Common myeloid progenitor, CD34-positive (primary cell): ENCODE data around the gene GPR42.

Experiments used
- CTCF ChIA-PET: fragments of 350-600 bp; sonication (Branson Sonifier 250); formaldehyde crosslinking; loops from one replicate; lab custom pipeline; 2021; ENCODE audit warnings: antibody characterized with exemption; lab: Charles Lee
- POLR2A ChIA-PET: fragments of 350-600 bp; sonication (Branson Sonifier 250); formaldehyde crosslinking; loops from one replicate; lab custom pipeline; 2021; ENCODE audit warnings: antibody characterized with exemption; lab: Charles Lee
- DNase-seq, 3 donors: peaks; one replicate each; pipeline versions ENCODE4 v3.0.0 to v3.0.0-alpha.2; 2013
- H3K27ac ChIP-seq, 2 experiments: 1 replicate in 1 of 2; 2 replicates in 1 of 2; pipeline ENCODE4 v1.7.0; 2013; ENCODE audit warnings: inconsistent platforms in 2 of 2, low read length in 2 of 2, mild to moderate bottlenecking in 2 of 2, low read depth in 1 of 2, moderate library complexity in 1 of 2; ENCODE audit not compliant: severe bottlenecking in 2 of 2, insufficient read depth in 1 of 2, poor library complexity in 1 of 2
- H3K27me3 ChIP-seq, 5 experiments: replicated peaks in 2 of 5; 1 replicate in 3 of 5; 2 replicates in 2 of 5; pipeline versions ENCODE4 v1.6.1 to v1.7.0; 2013; ENCODE audit warnings: low read length in 4 of 5, mild to moderate bottlenecking in 2 of 5, moderate library complexity in 2 of 5, inconsistent platforms in 1 of 5; ENCODE audit not compliant: insufficient read depth in 5 of 5, control insufficient read depth in 4 of 5
- H3K36me3 ChIP-seq, 4 experiments: 1 replicate in 2 of 4; 2 replicates in 2 of 4; pipeline versions ENCODE4 v1.6.1 to v1.7.0; 2013; ENCODE audit warnings: low read length in 3 of 4, control low read depth in 1 of 4, mild to moderate bottlenecking in 1 of 4; ENCODE audit not compliant: control insufficient read depth in 4 of 4, insufficient read depth in 4 of 4
- H3K4me1 ChIP-seq, 4 experiments: 1 replicate in 3 of 4; 2 replicates in 1 of 4; pipeline versions ENCODE4 v1.6.1 to v1.7.1; 2013; ENCODE audit warnings: low read length in 3 of 4, mild to moderate bottlenecking in 3 of 4, control low read depth in 1 of 4, inconsistent platforms in 1 of 4, moderate library complexity in 1 of 4; ENCODE audit not compliant: control insufficient read depth in 4 of 4, insufficient read depth in 4 of 4; ENCODE audit errors: control extremely low read depth in 1 of 4
- H3K4me3 ChIP-seq, 7 experiments: 1 replicate in 4 of 7; 2 replicates in 3 of 7; pipeline versions ENCODE4 v1.5.1 to v1.7.0; 2013; ENCODE audit warnings: mild to moderate bottlenecking in 7 of 7, low read length in 6 of 7, moderate library complexity in 6 of 7, inconsistent platforms in 2 of 7, low read depth in 2 of 7, control low read depth in 1 of 7; ENCODE audit not compliant: insufficient read depth in 4 of 7, control insufficient read depth in 1 of 7; ENCODE audit errors: extremely low read depth in 1 of 7
- H3K9me3 ChIP-seq, 5 experiments: 1 replicate in 4 of 5; 2 replicates in 1 of 5; pipeline versions ENCODE4 v1.6.1 to v1.7.1; 2013; ENCODE audit warnings: low read length in 4 of 5, mild to moderate bottlenecking in 2 of 5, inconsistent platforms in 1 of 5, low read depth in 1 of 5, moderate library complexity in 1 of 5; ENCODE audit not compliant: control insufficient read depth in 4 of 5, insufficient read depth in 2 of 5; ENCODE audit errors: control extremely low read depth in 1 of 5
- WGBS: methylation state at CpG from one replicate; pipeline ENCODE4 v1.1.5; 2013; ENCODE audit not compliant: insufficient coverage; 5-methylcytosine and 5-hydroxymethylcytosine counted together

The GPR42 gene

DNA sequence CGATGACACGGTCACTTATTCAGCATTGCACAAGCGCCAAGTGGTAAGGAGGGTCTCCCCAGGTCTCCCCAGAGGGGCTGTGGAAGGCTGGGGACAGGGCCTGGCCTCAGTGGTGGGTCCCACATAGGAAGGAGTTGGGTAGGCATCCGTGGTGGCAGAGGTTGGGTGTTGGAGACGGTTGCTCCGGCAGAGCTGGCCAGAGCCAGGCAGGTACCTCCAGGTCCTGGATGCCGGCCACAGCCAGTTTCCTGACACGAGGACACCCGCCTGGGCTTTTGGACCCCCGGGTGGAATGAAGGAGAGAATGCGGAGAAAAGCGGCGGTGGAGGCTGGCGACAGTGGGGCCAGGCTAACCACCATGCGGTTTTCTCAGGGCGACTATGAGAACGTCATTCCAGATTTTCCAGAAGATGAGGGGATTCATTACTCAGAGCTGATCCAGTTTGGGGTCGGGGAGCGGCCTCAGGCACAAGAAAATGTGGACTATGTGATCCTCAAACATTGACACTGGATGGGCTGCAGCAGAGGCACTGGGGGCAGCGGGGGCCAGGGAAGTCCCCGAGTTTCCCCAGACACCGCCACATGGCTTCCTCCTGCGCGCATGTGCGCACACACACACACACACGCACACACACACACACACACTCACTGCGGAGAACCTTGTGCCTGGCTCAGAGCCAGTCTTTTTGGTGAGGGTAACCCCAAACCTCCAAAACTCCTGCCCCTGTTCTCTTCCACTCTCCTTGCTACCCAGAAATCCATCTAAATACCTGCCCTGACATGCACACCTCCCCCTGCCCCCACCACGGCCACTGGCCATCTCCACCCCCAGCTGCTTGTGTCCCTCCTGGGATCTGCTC lies 24.4 kb upstream of the GPR42 start:
- no peaks in the 10 kb centered on the region for H3K9me3 ChIP-seq
- H3K27me3 ChIP-seq, result no peaks in the 10 kb centered on the region
- peak; percentile 74 to 93 (median 92) for DNase-seq
- 41% methylated on average over 28 of the region's 28 CpGs for WGBS
- H3K4me1 ChIP-seq, result peaks cover 8 to 55% (median 43%) of the 10 kb centered on the region in 4 experiments
- POLR2A ChIA-PET, result interaction anchor here (1.2 to 1.4 kb wide), 2 partner anchors 12 to 14 kb away, joined by 3 read pairs; no protein-coding TSS in a partner anchor
- CTCF ChIA-PET, result interaction anchor here (1.2 to 1.6 kb wide), 6 partner anchors 12 to 146 kb away, joined by 3 to 6 read pairs (median 3); partner anchors contain the start of gene FFAR3
- H3K27ac ChIP-seq, result peak overlapping the region; percentile 52 to 63
- no peaks in the 10 kb centered on the region for H3K36me3 ChIP-seq
- H3K4me3 ChIP-seq, result peak overlapping the region in 2 of 7 experiments; percentile 4 to 58

DNA sequence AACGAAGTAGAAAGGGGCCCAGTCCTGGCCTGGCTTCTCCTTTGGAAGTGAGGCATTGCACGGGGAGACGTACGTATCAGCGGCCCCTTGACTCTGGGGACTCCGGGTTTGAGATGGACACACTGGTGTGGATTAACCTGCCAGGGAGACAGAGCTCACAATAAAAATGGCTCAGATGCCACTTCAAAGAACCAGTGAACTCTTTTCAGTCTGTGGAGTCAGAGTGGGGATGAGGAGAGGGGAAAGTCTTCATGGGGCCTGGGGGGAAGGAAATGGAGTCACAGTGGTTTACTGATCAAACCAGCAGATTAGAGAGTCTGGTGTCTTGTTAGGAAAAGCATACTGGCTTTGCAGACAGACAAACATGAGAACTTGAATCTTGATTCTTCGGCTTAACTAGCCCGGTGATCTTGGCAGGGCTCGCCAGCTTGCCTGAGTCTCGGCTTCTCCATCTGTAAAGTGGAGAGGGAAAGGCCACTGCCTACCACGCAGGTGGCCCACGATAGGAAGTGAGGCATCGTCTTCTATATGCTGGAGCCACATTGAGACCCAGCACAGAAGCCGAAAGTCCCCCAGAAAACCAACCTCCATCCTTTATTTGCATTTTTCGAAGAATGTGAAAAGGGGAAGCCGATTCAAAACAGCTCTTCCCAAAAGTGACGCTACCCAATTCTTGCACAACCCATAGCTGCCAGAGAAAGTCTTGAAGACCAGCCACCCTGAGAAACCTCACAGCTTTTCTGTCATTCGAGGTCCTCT lies 23.5 kb upstream of the GPR42 start, which contains the start of gene FFAR1:
FFAR1 (plus strand) TSS at position 732 of the 759 bp plus-strand sequence. CDS start 3,650 bp downstream, outside the sequence.
- Histone ChIP-seq H3K36me3 (no peaks in the 10 kb centered on the region), H3K27ac (peak within 1 kb of the TSS; percentile 52 to 63), H3K4me1 (peaks cover 8 to 55% (median 43%) of the 10 kb centered on the region in 4 experiments), H3K27me3 (no peaks in the 10 kb centered on the region), H3K4me3 (peak within 1 kb of the TSS in 3 of 7 experiments; percentile 42 to 58 (median 52)), H3K9me3 (no peaks in the 10 kb centered on the region)
- DNase-seq, result peak; percentile 77 to 92 (median 91)
- CTCF ChIA-PET, result interaction anchor here (0.6 to 11.6 kb wide), 8 partner anchors 11 to 163 kb away, joined by 3 to 118 read pairs (median 5); partner anchors contain the start of gene FFAR3
- POLR2A ChIA-PET, result interaction anchor here (0.9 to 1.4 kb wide), 3 partner anchors 10 to 78 kb away, joined by 3 to 4 read pairs (median 3); partner anchors contain the start of gene USF2
- 6% methylated on average over 18 of the region's 18 CpGs for WGBS

DNA sequence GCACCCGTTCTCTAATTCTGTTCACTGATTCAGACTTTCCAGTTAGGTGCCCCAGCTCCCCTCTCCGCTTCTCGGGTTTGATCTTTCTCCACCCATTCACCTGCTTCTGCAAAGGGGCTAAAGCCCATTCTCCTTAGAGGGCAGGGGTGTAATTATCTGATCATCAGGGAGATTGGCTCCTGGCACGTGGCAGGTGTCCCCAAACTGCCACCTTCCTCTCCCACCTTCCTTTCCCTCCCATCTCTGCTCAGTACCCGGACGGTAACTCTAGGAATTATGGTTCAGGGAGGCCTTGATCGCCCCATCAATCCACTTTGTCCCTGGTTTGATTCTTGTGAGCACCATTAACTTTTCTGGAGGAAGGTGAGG lies 23.0 kb upstream of the GPR42 start:
- ChIA-PET CTCF (interaction anchor here (0.6 to 11.6 kb wide), 8 partner anchors 10 to 163 kb away, joined by 3 to 118 read pairs (median 6); partner anchors contain the start of gene FFAR3), POLR2A (interaction anchor here (0.9 to 1.4 kb wide), 3 partner anchors 10 to 79 kb away, joined by 3 to 4 read pairs (median 3); partner anchors contain the start of gene USF2)
- Histone ChIP-seq H3K4me1 (peaks cover 8 to 60% (median 46%) of the 10 kb centered on the region in 4 experiments), H3K27me3 (no peaks in the 10 kb centered on the region), H3K4me3 (peak overlapping the region in 2 of 7 experiments; percentile 33 to 52), H3K9me3 (no peaks in the 10 kb centered on the region), H3K36me3 (no peaks in the 10 kb centered on the region), H3K27ac (peak overlapping the region in 1 of 2 experiments; percentile 63)
- WGBS, result 50% methylated on average over 5 of the region's 7 CpGs
- DNase-seq, result no peak

DNA sequence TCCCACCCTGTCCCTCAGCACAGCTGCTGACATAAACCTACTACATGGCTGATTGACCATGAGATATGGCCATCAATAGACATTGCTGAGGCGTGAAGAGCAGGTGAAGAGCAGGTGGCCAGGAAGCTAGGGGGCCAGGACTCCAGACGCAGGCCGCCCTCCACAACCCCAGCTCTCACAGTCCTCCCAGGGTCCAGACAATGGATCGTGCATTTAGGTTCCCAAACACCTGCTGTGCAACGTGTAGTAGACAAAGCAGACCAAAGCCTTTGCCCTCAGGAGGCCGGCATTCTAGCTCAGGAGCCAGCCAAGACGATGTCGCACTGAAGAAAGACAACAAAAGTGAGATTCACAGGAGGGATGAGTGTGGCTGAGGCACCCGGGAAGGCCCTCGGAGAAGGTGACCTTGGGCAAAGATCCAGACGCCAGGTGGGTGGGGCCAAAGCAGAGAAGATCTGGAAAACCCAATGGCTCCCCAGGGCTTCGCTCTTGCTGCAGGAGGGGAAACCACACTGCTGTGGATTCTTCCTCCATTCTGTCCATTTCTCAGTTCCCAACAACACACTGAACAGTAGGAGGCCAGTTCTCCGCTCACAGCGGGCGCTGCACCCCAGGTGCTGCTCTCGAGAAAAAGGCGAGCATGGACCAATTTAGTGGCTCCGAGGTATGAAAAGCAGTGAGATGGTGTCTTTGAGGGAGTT lies 21.8 kb upstream of the GPR42 start:
- no peaks in the 10 kb centered on the region for H3K36me3 ChIP-seq
- peaks cover 8 to 62% (median 47%) of the 10 kb centered on the region in 4 experiments for H3K4me1 ChIP-seq
- H3K27ac ChIP-seq, result no peak overlapping the region
- POLR2A ChIA-PET, result no interaction called here
- CTCF ChIA-PET, result interaction anchor here (1.0 to 11.6 kb wide), 5 partner anchors 9 to 148 kb away, joined by 4 to 118 read pairs (median 6); partner anchors contain the start of gene FFAR3
- no peaks in the 10 kb centered on the region for H3K9me3 ChIP-seq
- H3K4me3 ChIP-seq, result no peak overlapping the region
- 96% methylated on average over 14 of the region's 18 CpGs for WGBS
- H3K27me3 ChIP-seq, result no peaks in the 10 kb centered on the region
- DNase-seq, result no peak

DNA sequence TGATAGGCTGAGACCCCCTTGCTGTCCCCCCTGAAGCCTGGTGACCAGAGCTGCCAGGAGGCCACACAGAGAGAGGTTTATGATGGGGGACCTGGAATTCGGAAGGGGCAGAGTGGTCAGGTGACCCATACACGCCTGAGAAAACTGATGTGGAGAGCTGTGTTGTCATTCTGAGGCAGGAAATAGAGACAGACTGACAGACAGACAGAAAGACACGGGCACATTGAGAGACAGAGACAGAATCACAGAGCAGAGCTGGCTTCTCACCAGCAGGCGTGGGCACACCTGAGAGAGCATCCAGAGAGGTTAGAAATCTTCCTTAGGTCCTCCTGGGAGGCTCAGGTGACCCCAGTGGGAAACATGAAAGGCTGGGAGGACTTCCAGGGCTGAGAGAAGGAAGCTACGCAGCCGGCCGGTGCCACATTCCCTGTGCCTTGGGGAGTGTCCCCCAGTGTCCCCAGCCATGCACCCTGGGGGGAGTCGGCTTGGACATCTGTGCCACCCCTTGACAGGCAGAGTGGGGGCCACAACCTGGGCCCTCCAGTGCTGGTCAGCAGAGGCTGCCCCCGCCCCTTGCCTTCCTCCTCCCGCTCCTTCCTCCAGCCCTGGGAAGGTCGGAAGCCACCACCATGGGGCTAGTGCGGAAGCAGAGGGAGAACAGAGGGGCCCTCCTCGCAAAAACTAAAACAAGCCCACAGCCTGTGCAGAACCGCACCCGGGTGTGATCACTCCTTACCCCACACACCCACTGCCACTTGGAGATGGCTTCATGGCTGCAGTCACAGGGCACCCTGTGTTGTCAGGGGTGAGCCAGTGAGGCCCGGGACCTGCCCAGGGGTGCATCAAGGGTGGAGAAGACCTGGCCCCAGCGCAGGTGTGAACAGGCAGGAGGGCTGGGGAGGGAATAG lies 21.0 kb upstream of the GPR42 start:
- no peak for DNase-seq
- CTCF ChIA-PET, result interaction anchor here (0.6 to 11.6 kb wide), 6 partner anchors 36 to 147 kb away, joined by 3 to 118 read pairs (median 4); no protein-coding TSS in a partner anchor
- peak overlapping the region in 1 of 2 experiments; percentile 9 for H3K27ac ChIP-seq
- no peaks in the 10 kb centered on the region for H3K27me3 ChIP-seq
- no peak overlapping the region for H3K4me3 ChIP-seq
- peaks cover 8 to 57% (median 47%) of the 10 kb centered on the region in 4 experiments for H3K4me1 ChIP-seq
- no peaks in the 10 kb centered on the region for H3K9me3 ChIP-seq
- 91% methylated on average over 12 of the region's 17 CpGs for WGBS
- POLR2A ChIA-PET, result no interaction called here
- no peaks in the 10 kb centered on the region for H3K36me3 ChIP-seq
